Parathyroid adenoma (tissue), 2 donors: ENCODE measurements around the gene CEL.

Experiments
- H2AFZ ChIP-seq: fragments of 300-600 bp; sonication (generic); one replicate; pipeline ENCODE4 v1.7.0; 2017; ENCODE audit warnings: antibody characterized with exemption, mild to moderate bottlenecking
- H3K27ac ChIP-seq: fragments of 300-600 bp; sonication (generic); one replicate; pipeline ENCODE4 v1.7.0; 2017
- H3K27me3 ChIP-seq: fragments of 300-600 bp; sonication (generic); one replicate; pipeline ENCODE4 v1.7.0; 2017; ENCODE audit warnings: low read length; ENCODE audit not compliant: control insufficient read depth, insufficient read depth
- H3K36me3 ChIP-seq: fragments of 300-600 bp; sonication (generic); one replicate; pipeline ENCODE4 v1.7.0; 2017; ENCODE audit warnings: low read length; ENCODE audit not compliant: control insufficient read depth, insufficient read depth
- H3K4me1 ChIP-seq: fragments of 300-600 bp; sonication (generic); one replicate; pipeline ENCODE4 v1.7.0; 2017; ENCODE audit warnings: control low read depth
- H3K4me2 ChIP-seq: fragments of 300-600 bp; sonication (generic); one replicate; pipeline ENCODE4 v1.7.0; 2017; ENCODE audit warnings: low read length
- H3K4me3 ChIP-seq: fragments of 300-600 bp; sonication (generic); one replicate; pipeline ENCODE4 v1.7.0; 2017; ENCODE audit warnings: low read depth, low read length
- H3K79me2 ChIP-seq: fragments of 300-600 bp; sonication (generic); one replicate; pipeline ENCODE4 v1.7.0; 2017; ENCODE audit warnings: control low read depth
- H3K9ac ChIP-seq: fragments of 300-600 bp; sonication (generic); one replicate; pipeline ENCODE4 v1.7.0; 2017; ENCODE audit warnings: mild to moderate bottlenecking
- H3K9me3 ChIP-seq: fragments of 300-600 bp; sonication (generic); one replicate; pipeline ENCODE4 v1.7.0; 2017; ENCODE audit warnings: low read length; ENCODE audit not compliant: control insufficient read depth
- CTCF ChIP-seq: fragments of 300-600 bp; sonication (generic); IDR thresholded peaks from one replicate; pipeline ENCODE4 v1.7.0; 2017; ENCODE audit warnings: antibody characterized with exemption, mild to moderate bottlenecking
- donor health status: primary hyperparathyroidism.

Gene CEL

DNA sequence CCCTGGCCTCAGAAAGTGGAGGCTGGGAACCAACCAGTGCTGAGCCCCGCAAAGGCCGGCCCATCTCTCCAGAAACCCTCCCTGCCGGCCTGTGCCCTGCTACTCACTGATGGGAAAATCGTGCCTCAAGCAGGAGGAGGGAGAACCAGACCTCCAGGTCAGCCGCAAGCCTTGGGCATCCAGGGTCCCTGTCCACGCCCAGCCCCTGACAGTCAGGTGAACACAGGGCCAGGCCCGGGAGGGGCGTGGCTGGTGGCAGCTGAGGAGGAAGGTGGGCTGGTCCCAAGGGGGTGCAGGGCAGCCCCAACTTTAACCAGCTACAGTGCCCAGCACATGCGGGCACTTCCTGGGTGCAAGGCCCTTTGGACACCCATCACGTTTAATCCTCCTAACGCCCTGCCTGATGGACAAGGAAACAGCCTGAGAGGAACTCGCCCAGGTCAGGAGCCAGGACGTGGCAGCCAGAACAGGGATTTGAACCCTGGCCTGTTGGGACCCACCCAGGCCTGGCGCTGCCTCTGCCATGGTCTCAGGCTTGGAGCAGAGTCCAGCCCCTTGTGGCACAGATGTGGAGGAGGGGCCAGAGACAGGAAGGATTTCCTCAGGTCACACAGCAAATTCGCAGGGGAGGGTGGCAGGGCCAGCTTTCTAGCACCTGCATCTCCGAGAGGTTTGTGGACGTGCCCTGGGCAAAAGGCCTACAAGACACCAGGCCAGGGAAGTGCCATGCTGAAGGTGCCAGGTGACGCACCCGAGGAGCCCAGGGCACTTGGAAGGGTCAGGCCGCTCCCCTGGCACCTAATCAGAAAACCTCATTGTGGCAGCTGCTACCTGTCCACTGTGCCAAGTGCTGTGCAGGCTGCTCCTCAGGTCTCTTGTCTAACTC is 54.8 kb downstream of the CEL start:
- H3K27ac ChIP-seq = no peak overlapping the region
- no peak overlapping the region for H3K9ac ChIP-seq
- H2AFZ ChIP-seq = no peak overlapping the region
- H3K4me1 ChIP-seq = peaks cover 27% of the 10 kb centered on the region
- H3K4me2 ChIP-seq = no peak overlapping the region
- no peaks in the 10 kb centered on the region for H3K27me3 ChIP-seq
- no peak for TF ChIP-seq CTCF
- H3K79me2 ChIP-seq = peaks cover 29% of the 10 kb centered on the region
- H3K4me3 ChIP-seq = no peak overlapping the region
- H3K9me3 ChIP-seq = no peaks in the 10 kb centered on the region
- no peaks in the 10 kb centered on the region for H3K36me3 ChIP-seq

GRCh38 chr9:133117271-133118178 is 55.7 kb downstream of the CEL start:
- Histone ChIP-seq H3K4me3 (no peak overlapping the region), H2AFZ (no peak overlapping the region), H3K9me3 (no peaks in the 10 kb centered on the region), H3K27ac (no peak overlapping the region), H3K4me1 (peaks cover 27% of the 10 kb centered on the region), H3K4me2 (no peak overlapping the region), H3K36me3 (no peaks in the 10 kb centered on the region), H3K79me2 (peaks cover 29% of the 10 kb centered on the region), H3K9ac (no peak overlapping the region), H3K27me3 (no peaks in the 10 kb centered on the region)
- no peak for TF ChIP-seq CTCF

- peaks cover 24% of the 10 kb centered on the region for H3K4me1 ChIP-seq
- H3K27ac ChIP-seq = no peak overlapping the region
- no peak overlapping the region for H3K9ac ChIP-seq
- H3K4me2 ChIP-seq = no peak overlapping the region
- no peaks in the 10 kb centered on the region for H3K36me3 ChIP-seq
- TF ChIP-seq CTCF = no peak
- no peaks in the 10 kb centered on the region for H3K9me3 ChIP-seq
- peaks cover 29% of the 10 kb centered on the region for H3K79me2 ChIP-seq
- no peaks in the 10 kb centered on the region for H3K27me3 ChIP-seq
- no peak overlapping the region for H3K4me3 ChIP-seq
- no peak overlapping the region for H2AFZ ChIP-seq
Measured at GRCh38 chr9:133118179-133118520, 56.4 kb downstream of the CEL start.

GRCh38 chr9:133118568-133118967 is 56.8 kb downstream of the CEL start:
- H3K4me2 ChIP-seq = no peak overlapping the region
- no peaks in the 10 kb centered on the region for H3K9me3 ChIP-seq
- H3K27ac ChIP-seq = peak overlapping the region; percentile 62
- no peak overlapping the region for H3K4me3 ChIP-seq
- H3K79me2 ChIP-seq = peaks cover 29% of the 10 kb centered on the region
- H3K36me3 ChIP-seq = no peaks in the 10 kb centered on the region
- no peaks in the 10 kb centered on the region for H3K27me3 ChIP-seq
- no peak overlapping the region for H3K9ac ChIP-seq
- H2AFZ ChIP-seq = no peak overlapping the region
- peaks cover 20% of the 10 kb centered on the region for H3K4me1 ChIP-seq
- no peak for TF ChIP-seq CTCF
